IMR-90 (cell line): Measurements from ENCODE around the gene G6PC2. TPM values are rescaled to one million over a fixed set of nuclear protein-coding genes. Genes with fewer than 3 reads are reported as not detected.

Experiments used
- ATAC-seq: fragments of 200-7000 bp; cut with Tn5 transposase; 2 replicates; pipeline ENCODE4 v1.9.1; 2020; ENCODE audit warnings: low read depth, mild to moderate bottlenecking, moderate library complexity
- BruUV-seq: library from RNA; stranded (reverse); fragments of 400-500 nt; replicated peaks from 2 replicates; lab custom pipeline; 2021; lab: Mats Ljungman, UMichigan
- CTCF ChIA-PET: fragments of 300-600 bp; formaldehyde crosslinking; extraction: SDS; loops from one replicate; lab custom pipeline; 2021; ENCODE audit warnings: antibody characterized with exemption; lab: Yijun Ruan, JAX
- POLR2A ChIA-PET: fragments of 300-600 bp; sonication (Branson Sonifier 250); formaldehyde crosslinking; loops from one replicate; lab custom pipeline; 2022; ENCODE audit warnings: antibody characterized with exemption; ENCODE audit not compliant: unreplicated experiment; lab: Charles Lee
- DNase-seq: peaks from one replicate; pipeline ENCODE4 v3.0.0; 2013
- H2AFZ ChIP-seq: replicated peaks from 2 replicates; pipeline ENCODE3; 2013; ENCODE audit warnings: low read length, mild to moderate bottlenecking; ENCODE audit not compliant: poor library complexity
- H2AK5ac ChIP-seq: 2 replicates; pipeline ENCODE4 v1.6.1; 2013; ENCODE audit warnings: low read depth, low read length, inconsistent platforms
- H2AK9ac ChIP-seq: replicated peaks from 2 replicates; pipeline ENCODE3; 2013; ENCODE audit warnings: mild to moderate bottlenecking, low read depth, low read length, moderate library complexity; ENCODE audit not compliant: poor library complexity
- H2BK120ac ChIP-seq: 2 replicates; pipeline ENCODE4 v1.6.1; 2013; ENCODE audit warnings: low read depth, low read length, inconsistent platforms
- H2BK15ac ChIP-seq: 3 replicates; pipeline ENCODE4 v1.6.1; 2013; ENCODE audit warnings: low read depth, low read length, inconsistent platforms
- H2BK20ac ChIP-seq: 2 replicates; pipeline ENCODE4 v1.6.1; 2013; ENCODE audit warnings: low read depth, mild to moderate bottlenecking, inconsistent platforms, low read length, moderate library complexity
- H2BK5ac ChIP-seq: 2 replicates; pipeline ENCODE4 v1.6.1; 2013; ENCODE audit warnings: mild to moderate bottlenecking, low read depth, low read length, inconsistent platforms; ENCODE audit not compliant: poor library complexity, severe bottlenecking
- H3K14ac ChIP-seq: replicated peaks from 2 replicates; pipeline ENCODE4 v1.6.1; 2013; ENCODE audit warnings: low read depth, low read length, inconsistent platforms
- H3K18ac ChIP-seq: 2 replicates; pipeline ENCODE4 v1.6.1; 2013; ENCODE audit warnings: low read depth, low read length, control low read depth
- H3K23ac ChIP-seq: 2 replicates; pipeline ENCODE4 v1.6.1; 2013; ENCODE audit warnings: low read depth, low read length, inconsistent platforms
- H3K27ac ChIP-seq: 2 replicates; pipeline ENCODE4 v1.5.1; 2013; ENCODE audit warnings: mild to moderate bottlenecking, control low read depth, low read length; ENCODE audit not compliant: insufficient read depth
- H3K27me3 ChIP-seq: 2 replicates; pipeline ENCODE4 v1.6.1; 2013; ENCODE audit warnings: low read length; ENCODE audit not compliant: control insufficient read depth, insufficient read depth
- H3K36me3 ChIP-seq: 2 replicates; pipeline ENCODE4 v1.6.1; 2013; ENCODE audit warnings: low read length, mixed read lengths; ENCODE audit not compliant: control insufficient read depth, insufficient read depth
- H3K4ac ChIP-seq: 2 replicates; pipeline ENCODE4 v1.6.1; 2013; ENCODE audit warnings: low read depth, low read length, inconsistent platforms
- H3K4me1 ChIP-seq: 2 replicates; pipeline ENCODE4 v1.6.1; 2013; ENCODE audit warnings: low read length, mixed read lengths; ENCODE audit not compliant: control insufficient read depth, insufficient read depth
- H3K4me2 ChIP-seq: 2 replicates; pipeline ENCODE4 v1.6.1; 2013; ENCODE audit warnings: low read depth, mild to moderate bottlenecking, control low read depth, low read length, moderate library complexity
- H3K4me3 ChIP-seq: 2 replicates; pipeline ENCODE4 v1.5.1; 2013; ENCODE audit warnings: low read depth, mild to moderate bottlenecking, control low read depth, low read length, moderate library complexity; ENCODE audit not compliant: insufficient read depth
- H3K56ac ChIP-seq: 2 replicates; pipeline ENCODE4 v1.6.1; 2013; ENCODE audit warnings: low read length, inconsistent platforms; ENCODE audit not compliant: insufficient read depth; ENCODE audit errors: extremely low read depth
- H3K79me1 ChIP-seq, 2 experiments: 2 replicates each; pipeline ENCODE4 v1.6.1; 2013; ENCODE audit warnings: low read length in 2 of 2, inconsistent platforms in 1 of 2, low read depth in 1 of 2
- H3K9ac ChIP-seq: 2 replicates; pipeline ENCODE4 v1.6.1; 2013; ENCODE audit warnings: low read depth, low read length, control low read depth
- H3K9me1 ChIP-seq: 2 replicates; pipeline ENCODE4 v1.6.1; 2013; ENCODE audit warnings: low read length, inconsistent platforms; ENCODE audit not compliant: insufficient read depth
- H3K9me3 ChIP-seq: 2 replicates; pipeline ENCODE4 v1.6.1; 2013; ENCODE audit warnings: low read length; ENCODE audit not compliant: control insufficient read depth, insufficient read depth
- H4K20me1 ChIP-seq: 2 replicates; pipeline ENCODE4 v1.6.1; 2013; ENCODE audit warnings: low read length, inconsistent platforms; ENCODE audit not compliant: insufficient read depth
- H4K5ac ChIP-seq: 2 replicates; pipeline ENCODE4 v1.6.1; 2013; ENCODE audit warnings: mild to moderate bottlenecking, low read depth, low read length, control low read depth
- H4K8ac ChIP-seq, 2 experiments: 2 replicates each; pipeline ENCODE4 v1.6.1; 2013; ENCODE audit warnings: low read depth in 2 of 2, low read length in 2 of 2, control low read depth in 1 of 2, inconsistent platforms in 1 of 2
- H4K91ac ChIP-seq: 2 replicates; pipeline ENCODE4 v1.6.1; 2013; ENCODE audit warnings: low read depth, low read length, inconsistent platforms; ENCODE audit not compliant: insufficient read depth
- BHLHE40 ChIP-seq: fragments of 150-350 bp; IDR thresholded peaks from 2 replicates; pipeline ENCODE4 v1.6.1; 2016; ENCODE audit warnings: mild to moderate bottlenecking, low read depth, low read length
- CEBPB ChIP-seq: IDR thresholded peaks from 2 replicates; pipeline ENCODE4 v1.6.1; 2012; ENCODE audit warnings: low read depth, low read length, improper control_type of control experiment
- CHD1 ChIP-seq: IDR thresholded peaks from 2 replicates; pipeline ENCODE4 v1.6.1; 2012; ENCODE audit warnings: low read depth, low read length, improper control_type of control experiment
- CTCF ChIP-seq: conservative IDR thresholded peaks from 2 replicates; pipeline ENCODE4 v1.5.1; 2012; ENCODE audit warnings: mild to moderate bottlenecking, low read depth, low read length, improper control_type of control experiment
- ELK1 ChIP-seq: fragments of 150-350 bp; IDR thresholded peaks from 2 replicates; pipeline ENCODE4 v1.6.1; 2016; ENCODE audit warnings: low read depth, mild to moderate bottlenecking, low read length, moderate library complexity, borderline replicate concordance
- FOS ChIP-seq: fragments of 150-350 bp; IDR thresholded peaks from 2 replicates; pipeline ENCODE4 v1.6.1; 2016; ENCODE audit warnings: low read depth, low read length
- MAFK ChIP-seq: IDR thresholded peaks from 2 replicates; pipeline ENCODE4 v1.6.1; 2012; ENCODE audit warnings: low read depth, low read length, improper control_type of control experiment
- MAZ ChIP-seq: IDR thresholded peaks from 2 replicates; pipeline ENCODE4 v1.6.1; 2012; ENCODE audit warnings: low read depth, mild to moderate bottlenecking, low read length, improper control_type of control experiment, moderate library complexity, borderline replicate concordance
- MXI1 ChIP-seq: IDR thresholded peaks from 2 replicates; pipeline ENCODE4 v1.6.1; 2012; ENCODE audit warnings: low read depth, mild to moderate bottlenecking, low read length, moderate library complexity, borderline replicate concordance
- NFE2L2 ChIP-seq: fragments of 150-350 bp; IDR thresholded peaks from 2 replicates; pipeline ENCODE4 v1.6.1; 2016; ENCODE audit warnings: low read depth, mild to moderate bottlenecking, low read length
- POLR2A ChIP-seq: IDR thresholded peaks from 2 replicates; pipeline ENCODE4 v1.6.1; 2012; ENCODE audit warnings: mild to moderate bottlenecking, low read depth, low read length
- RAD21 ChIP-seq: IDR thresholded peaks from 2 replicates; pipeline ENCODE4 v1.6.1; 2012; ENCODE audit warnings: low read length, improper control_type of control experiment
- RCOR1 ChIP-seq: IDR thresholded peaks from 2 replicates; pipeline ENCODE4 v1.6.1; 2012; ENCODE audit warnings: mild to moderate bottlenecking, low read length, improper control_type of control experiment; ENCODE audit not compliant: insufficient replicate concordance
- RFX5 ChIP-seq: IDR thresholded peaks from 2 replicates; pipeline ENCODE4 v1.8.0; 2012; ENCODE audit warnings: low read depth, mild to moderate bottlenecking, low read length, moderate library complexity
- SMC3 ChIP-seq: fragments of 150-350 bp; IDR thresholded peaks from 2 replicates; pipeline ENCODE4 v1.6.1; 2016; ENCODE audit warnings: low read depth, mild to moderate bottlenecking, antibody characterized with exemption, low read length, moderate library complexity
- WGBS, 2 experiments: methylation state at CpG; one replicate each; pipeline versions ENCODE4 v1.1.5 to v1.1.7; 2013; ENCODE audit warnings: missing lambda C conversion rate in 2 of 2; ENCODE audit not compliant: insufficient read length in 1 of 2; ENCODE audit errors: extremely low coverage in 2 of 2; 5-methylcytosine and 5-hydroxymethylcytosine counted together
- dilution Hi-C: fragments of 300-500 bp; cut with HindIII; formaldehyde crosslinking; loops from one replicate; pipeline ENCODE4 v1.14.3; 2018; ENCODE audit warnings: low sequenced_read_pairs; ENCODE audit not compliant: unreplicated experiment
- in situ Hi-C: fragments of 300-500 bp; cut with MboI; formaldehyde crosslinking; loops from 3 replicates; pipeline ENCODE4 v1.14.3; 2019; ENCODE audit warnings: low sequenced_read_pairs, inconsistent platforms, mixed read lengths
- intact Hi-C: fragments of 100-400 bp; cut with micrococcal nuclease; formaldehyde crosslinking; loops from 2 replicates; pipeline ENCODE4 v1.10.0; 2022
- polyA plus RNA-seq, 3 experiments: library from polyadenylated mRNA; depleted of rRNA; stranded (reverse); fragments of >200 nt; gene quantifications; 2 replicates each; pipeline ENCODE4 v1.2.3, GENCODE V29; 2012; ENCODE audit warnings: low replicate concordance in 1 of 3
- total RNA-seq: library from RNA; depleted of rRNA; stranded (reverse); fragments of >200 nt; gene quantifications from 2 replicates; pipeline ENCODE4 v1.2.3, GENCODE V29; 2012
- TF ChIP-seq, protein P1 (sequence below): fragments of 150-350 bp; IDR thresholded peaks from 2 replicates; pipeline ENCODE4 v1.6.1; 2017; ENCODE audit warnings: mild to moderate bottlenecking, antibody characterized with exemption, low read length, low read depth

The G6PC2 gene
- total and polyA plus RNA-seq, 2 of the 4 experiments (the other 2 are of a cell fraction): not detected

DNA sequence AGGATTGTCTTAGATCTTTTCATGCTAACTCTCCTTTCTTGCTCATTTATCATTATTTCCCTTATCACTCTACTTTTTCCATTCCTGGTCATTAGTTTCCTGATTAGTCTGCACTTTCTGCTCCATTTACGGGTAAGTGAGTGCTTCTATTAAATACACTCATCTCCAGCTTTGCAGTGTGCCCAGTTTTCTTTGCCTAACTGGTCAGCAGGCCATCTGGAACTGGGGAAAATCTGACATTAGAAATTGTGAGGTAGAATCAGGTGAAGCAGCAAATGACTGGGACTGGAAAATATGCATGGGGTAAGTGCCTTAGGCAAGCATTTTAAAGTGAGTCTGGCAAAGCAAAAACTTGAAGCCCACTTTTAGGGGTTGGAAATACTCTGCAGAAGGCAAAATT, 29.2 kb downstream of the G6PC2 start:
- H2AFZ ChIP-seq: no peak overlapping the region
- ChIA-PET POLR2A (no interaction called here), CTCF (no interaction called here)
- H3K36me3 ChIP-seq: no peaks in the 10 kb centered on the region
- H2AK5ac ChIP-seq: no peak overlapping the region
- no peak for ATAC-seq
- intact Hi-C loops (no loop called here), in situ Hi-C loops (no loop called here), dilution Hi-C loops (no loop called here)
- H3K27me3 ChIP-seq: peaks cover 4% of the 10 kb centered on the region; the same call in 1 of the 2 replicates
- BruUV-seq: no TSS peak
- no peak overlapping the region for H3K56ac ChIP-seq
- no peak overlapping the region for H3K23ac ChIP-seq
- no peak overlapping the region for H3K4me2 ChIP-seq
- DNase-seq: no peak
- H2BK5ac ChIP-seq: no peak overlapping the region
- no peak overlapping the region for H4K91ac ChIP-seq
- H3K18ac ChIP-seq: no peak overlapping the region
- no peak overlapping the region for H3K27ac ChIP-seq
- no peak overlapping the region for H3K4ac ChIP-seq
- H3K4me3 ChIP-seq: no peak overlapping the region
- H2BK20ac ChIP-seq: no peak overlapping the region
- H3K9me3 ChIP-seq: no peaks in the 10 kb centered on the region
- no peak overlapping the region for H4K8ac ChIP-seq
- WGBS, 2 experiments: no CpG with 5 or more reads among the region's 1 CpG
- no peak overlapping the region for H2AK9ac ChIP-seq
- H3K9me1 ChIP-seq: no peaks in the 10 kb centered on the region
- no peak overlapping the region for H4K5ac ChIP-seq
- no peaks in the 10 kb centered on the region for H3K79me1 ChIP-seq
- no peak overlapping the region for H3K9ac ChIP-seq
- no peak overlapping the region for H3K14ac ChIP-seq
- no peak overlapping the region for H2BK120ac ChIP-seq
- H4K20me1 ChIP-seq: no peaks in the 10 kb centered on the region
- TF ChIP-seq MXI1 (no peak), RFX5 (no peak), FOS (no peak), RCOR1 (no peak), BHLHE40 (no peak), CTCF (no peak), CHD1 (no peak), NFE2L2 (no peak), SMC3 (no peak), ELK1 (no peak), POLR2A (no peak), RAD21 (no peak), MAZ (no peak), MAFK (no peak), CEBPB (no peak)
- TF ChIP-seq, protein P1, sequence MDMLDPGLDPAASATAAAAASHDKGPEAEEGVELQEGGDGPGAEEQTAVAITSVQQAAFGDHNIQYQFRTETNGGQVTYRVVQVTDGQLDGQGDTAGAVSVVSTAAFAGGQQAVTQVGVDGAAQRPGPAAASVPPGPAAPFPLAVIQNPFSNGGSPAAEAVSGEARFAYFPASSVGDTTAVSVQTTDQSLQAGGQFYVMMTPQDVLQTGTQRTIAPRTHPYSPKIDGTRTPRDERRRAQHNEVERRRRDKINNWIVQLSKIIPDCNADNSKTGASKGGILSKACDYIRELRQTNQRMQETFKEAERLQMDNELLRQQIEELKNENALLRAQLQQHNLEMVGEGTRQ: no peak
- no peaks in the 10 kb centered on the region for H3K4me1 ChIP-seq
- no peak overlapping the region for H2BK15ac ChIP-seq
